GM12864 (cell line): Measurements from ENCODE around the gene PSMD14.

Experiments
- DNase-seq: peaks from one replicate; pipeline ENCODE4 v3.0.0-alpha.2; 2011; ENCODE audit warnings: low read depth
- H3K4me3 ChIP-seq: 2 replicates; pipeline ENCODE4 v1.5.1; 2011; ENCODE audit warnings: mild to moderate bottlenecking, low read depth, low read length, control low read depth
- CTCF ChIP-seq: IDR thresholded peaks from 2 replicates; pipeline ENCODE4 v1.5.1; 2011; ENCODE audit warnings: low read depth, mild to moderate bottlenecking, moderate library complexity, low read length, control low read depth, inconsistent platforms; ENCODE audit errors: missing control alignments

PSMD14 gene

GRCh38 chr2:161425728-161426454 lies 117.7 kb downstream of the PSMD14 start:
- DNase-seq = no peak
- no peak overlapping the region for H3K4me3 ChIP-seq
- TF ChIP-seq CTCF = no peak

- DNase-seq = no peak
- H3K4me3 ChIP-seq = no peak overlapping the region
- TF ChIP-seq CTCF = peak; percentile 43
These were observed 118.3 kb downstream of the PSMD14 start for GRCh38 chr2:161426455-161426921.

GRCh38 chr2:161426922-161427663 lies 118.9 kb downstream of the PSMD14 start:
- no peak for DNase-seq
- H3K4me3 ChIP-seq = no peak overlapping the region
- no peak for TF ChIP-seq CTCF

GRCh38 chr2:161427664-161428587 lies 119.7 kb downstream of the PSMD14 start:
- TF ChIP-seq CTCF = no peak
- DNase-seq = no peak
- H3K4me3 ChIP-seq = no peak overlapping the region

- no peak for DNase-seq
- TF ChIP-seq CTCF = no peak
- no peak overlapping the region for H3K4me3 ChIP-seq
These were observed 122.2 kb downstream of the PSMD14 start for GRCh38 chr2:161430386-161430785.

- no peak overlapping the region for H3K4me3 ChIP-seq
- no peak for DNase-seq
- TF ChIP-seq CTCF = no peak
These were observed 123.9 kb downstream of the PSMD14 start for GRCh38 chr2:161432107-161432506.
